HEK293T (cell line): ENCODE results near the gene ANKH.

Experiments
- CTBP1 ChIP-seq: fragments of 450-650 bp; IDR thresholded peaks from 2 replicates; pipeline ENCODE4 v1.6.1; 2016; ENCODE audit warnings: borderline replicate concordance
- HDGF ChIP-seq: fragments of 450-650 bp; IDR thresholded peaks from 2 replicates; pipeline ENCODE4 v1.6.1; 2017; ENCODE audit warnings: antibody characterized with exemption, borderline replicate concordance
- SP1 ChIP-seq: fragments of 450-650 bp; IDR thresholded peaks from 2 replicates; pipeline ENCODE4 v1.6.1; 2017
- TARDBP ChIP-seq: fragments of 450-650 bp; IDR thresholded peaks from 2 replicates; pipeline ENCODE4 v1.6.1; 2016

GRCh38 chr5:14851597-14851996 is 20.0 kb downstream of the ANKH start:
- TF ChIP-seq CTBP1, result no peak
- TF ChIP-seq SP1, result no peak
- TF ChIP-seq HDGF, result no peak
- no peak for TF ChIP-seq TARDBP
